ENCODE measurements around the gene IL16.

Gene IL16

DNA sequence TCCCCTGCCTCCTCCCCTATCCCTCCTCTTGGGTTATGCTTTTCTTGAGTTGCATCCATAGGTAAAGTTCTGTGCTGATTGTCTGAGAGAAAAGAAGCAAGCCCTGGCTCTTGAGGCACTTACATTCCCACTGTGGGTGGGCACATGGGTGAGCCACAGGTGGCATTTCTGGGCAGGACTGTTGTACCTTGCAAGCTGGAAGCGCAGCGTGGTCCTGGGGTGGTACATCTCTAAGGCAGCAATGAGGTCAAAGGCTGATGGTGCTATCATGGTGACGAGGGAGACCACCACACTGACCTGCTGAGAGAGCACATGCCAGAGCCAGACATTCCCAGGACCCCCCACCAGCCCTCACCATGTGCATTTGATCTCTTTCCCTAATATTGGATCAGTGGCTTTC is 152.6 kb downstream of the IL16 start:
- no peak overlapping the region; the same call in 1 of the 2 replicates for H3K9ac ChIP-seq
- no peak for TF ChIP-seq CTCF (conservative IDR thresholded peaks at IDR 0.05; ENCODE audit: low read depth, low read length)
- H3K27ac ChIP-seq = peak overlapping the region; percentile 85
- H3K4me2 ChIP-seq = no peak overlapping the region
- peaks cover 40% of the 10 kb centered on the region for H3K4me1 ChIP-seq (ENCODE audit: low read depth, poor library complexity, severe bottlenecking)
- no peaks in the 10 kb centered on the region for H4K20me1 ChIP-seq (ENCODE audit: insufficient read depth)
- H3K4me3 ChIP-seq (IDR thresholded peaks at IDR 0.05; ENCODE audit: insufficient read depth, low read depth, low read length) = no peak overlapping the region
- no peaks in the 10 kb centered on the region for H3K27me3 ChIP-seq (ENCODE audit: insufficient read depth, low read depth)
- H2AFZ ChIP-seq (ENCODE audit: low read depth) = no peak overlapping the region
- no peaks in the 10 kb centered on the region for H3K36me3 ChIP-seq (ENCODE audit: insufficient read depth)
- H3K79me2 ChIP-seq (ENCODE audit: insufficient read depth, low read depth) = no peaks in the 10 kb centered on the region

GRCh38 chr15:81351651-81352050 is 155.0 kb downstream of the IL16 start:
- Histone ChIP-seq H3K36me3 (ENCODE audit: insufficient read depth) (no peaks in the 10 kb centered on the region), H3K27ac (no peak overlapping the region), H3K79me2 (ENCODE audit: insufficient read depth, low read depth) (no peaks in the 10 kb centered on the region), H3K9ac (no peak overlapping the region), H2AFZ (ENCODE audit: low read depth) (no peak overlapping the region), H3K4me1 (ENCODE audit: low read depth, poor library complexity, severe bottlenecking) (peaks cover 32% of the 10 kb centered on the region), H3K27me3 (ENCODE audit: insufficient read depth, low read depth) (no peaks in the 10 kb centered on the region), H3K4me3 (IDR thresholded peaks at IDR 0.05; ENCODE audit: insufficient read depth, low read depth, low read length) (no peak overlapping the region), H4K20me1 (ENCODE audit: insufficient read depth) (no peaks in the 10 kb centered on the region), H3K4me2 (no peak overlapping the region)
- TF ChIP-seq CTCF (conservative IDR thresholded peaks at IDR 0.05; ENCODE audit: low read depth, low read length) = no peak

- no peaks in the 10 kb centered on the region for H3K27me3 ChIP-seq (ENCODE audit: insufficient read depth, low read depth)
- H3K4me1 ChIP-seq (ENCODE audit: low read depth, poor library complexity, severe bottlenecking) = no peaks in the 10 kb centered on the region
- no peaks in the 10 kb centered on the region for H3K36me3 ChIP-seq (ENCODE audit: insufficient read depth)
- no peak for TF ChIP-seq CTCF (conservative IDR thresholded peaks at IDR 0.05; ENCODE audit: low read depth, low read length)
- H3K79me2 ChIP-seq (ENCODE audit: insufficient read depth, low read depth) = no peaks in the 10 kb centered on the region
- no peak overlapping the region for H3K4me2 ChIP-seq
- no peak overlapping the region for H2AFZ ChIP-seq (ENCODE audit: low read depth)
- H3K27ac ChIP-seq = no peak overlapping the region
- no peak overlapping the region for H3K9ac ChIP-seq
- no peak overlapping the region for H3K4me3 ChIP-seq (IDR thresholded peaks at IDR 0.05; ENCODE audit: insufficient read depth, low read depth, low read length)
- no peaks in the 10 kb centered on the region for H4K20me1 ChIP-seq (ENCODE audit: insufficient read depth)
Measured at GRCh38 chr15:81356252-81356651, 159.6 kb downstream of the IL16 start.

DNA sequence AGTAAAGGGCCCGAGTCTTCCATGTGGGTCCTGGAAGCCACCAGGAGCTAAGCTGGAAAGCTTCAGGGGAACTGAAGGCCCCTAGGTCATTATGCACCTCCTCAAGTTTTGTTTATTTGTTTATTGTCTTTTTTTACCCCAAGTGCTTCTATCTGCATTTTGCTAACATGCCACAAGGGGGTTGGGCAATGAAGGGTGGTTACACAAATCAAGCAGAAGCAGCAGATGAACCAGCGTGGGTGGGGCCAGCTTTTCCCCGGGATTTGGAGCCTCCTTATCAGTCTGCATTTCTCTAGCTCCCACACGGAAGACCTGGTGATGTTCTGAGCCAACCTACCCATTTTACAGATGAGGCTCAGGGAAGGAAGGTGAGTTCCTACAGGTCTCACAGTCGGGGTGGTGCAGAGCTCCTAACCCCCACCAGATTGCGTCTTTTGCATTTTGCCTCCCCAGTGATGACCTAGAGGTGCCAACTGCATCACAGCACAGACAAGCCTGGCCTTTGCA is 160.6 kb downstream of the IL16 start:
- peak; percentile 20; the same call in 1 of the 2 replicates for TF ChIP-seq CTCF (conservative IDR thresholded peaks at IDR 0.05; ENCODE audit: low read depth, low read length)

More for the DNA sequence above, 160.6 kb downstream of the IL16 start:
- no peaks in the 10 kb centered on the region for H3K79me2 ChIP-seq (ENCODE audit: insufficient read depth, low read depth)
- H3K27ac ChIP-seq = no peak overlapping the region
- H3K9ac ChIP-seq = no peak overlapping the region
- no peak overlapping the region for H2AFZ ChIP-seq (ENCODE audit: low read depth)
- no peaks in the 10 kb centered on the region for H3K4me1 ChIP-seq (ENCODE audit: low read depth, poor library complexity, severe bottlenecking)
- no peaks in the 10 kb centered on the region for H3K36me3 ChIP-seq (ENCODE audit: insufficient read depth)
- no peak overlapping the region for H3K4me3 ChIP-seq (IDR thresholded peaks at IDR 0.05; ENCODE audit: insufficient read depth, low read depth, low read length)
- H4K20me1 ChIP-seq (ENCODE audit: insufficient read depth) = no peaks in the 10 kb centered on the region
- H3K4me2 ChIP-seq = no peak overlapping the region
- no peaks in the 10 kb centered on the region for H3K27me3 ChIP-seq (ENCODE audit: insufficient read depth, low read depth)
